Measurements from ENCODE around the gene STX16.

DNA sequence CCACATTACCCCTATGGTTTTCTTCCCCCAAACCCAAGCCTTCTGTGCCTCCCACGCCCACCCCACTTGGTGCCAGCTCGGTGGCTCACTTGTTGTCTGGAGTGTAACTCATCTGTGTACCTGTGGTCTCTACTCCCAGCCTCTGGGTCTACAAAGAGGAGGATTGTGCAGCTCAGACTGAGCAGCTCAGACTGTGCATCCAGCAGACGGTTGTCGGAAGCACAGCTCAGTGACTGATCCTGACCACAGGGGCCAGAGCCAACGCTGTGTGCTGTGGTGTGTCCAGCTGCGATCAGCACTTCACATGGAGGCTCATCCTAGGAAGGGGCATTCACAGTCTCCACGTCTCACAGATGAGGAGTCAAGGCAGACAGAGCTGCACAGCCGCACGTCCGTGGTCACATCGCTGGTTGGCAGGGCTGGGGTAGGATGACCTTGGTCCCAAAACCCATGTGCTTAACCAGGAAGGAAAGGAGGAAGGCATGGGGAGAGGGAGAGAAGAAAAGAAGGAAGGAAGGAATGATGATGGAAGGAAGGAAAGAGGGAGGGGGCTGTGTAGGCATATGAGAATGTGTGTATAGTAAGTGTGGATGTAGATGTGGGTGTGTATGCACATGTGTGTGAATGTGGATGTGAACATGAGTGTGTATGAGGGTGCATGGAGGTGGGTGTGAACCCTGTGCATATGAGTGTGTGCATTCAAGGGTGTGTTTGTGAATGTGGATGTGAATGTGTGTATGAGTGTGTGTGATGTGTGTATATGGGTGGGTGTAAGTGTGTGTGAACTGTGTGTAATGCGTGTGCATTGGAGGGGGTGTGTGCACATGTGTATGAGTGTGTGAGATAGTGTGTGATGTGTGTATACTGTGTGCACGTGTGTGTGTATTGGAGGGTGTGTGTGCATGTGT is 28.2 kb upstream of the STX16 start:
- TF ChIP-seq, protein P1, sequence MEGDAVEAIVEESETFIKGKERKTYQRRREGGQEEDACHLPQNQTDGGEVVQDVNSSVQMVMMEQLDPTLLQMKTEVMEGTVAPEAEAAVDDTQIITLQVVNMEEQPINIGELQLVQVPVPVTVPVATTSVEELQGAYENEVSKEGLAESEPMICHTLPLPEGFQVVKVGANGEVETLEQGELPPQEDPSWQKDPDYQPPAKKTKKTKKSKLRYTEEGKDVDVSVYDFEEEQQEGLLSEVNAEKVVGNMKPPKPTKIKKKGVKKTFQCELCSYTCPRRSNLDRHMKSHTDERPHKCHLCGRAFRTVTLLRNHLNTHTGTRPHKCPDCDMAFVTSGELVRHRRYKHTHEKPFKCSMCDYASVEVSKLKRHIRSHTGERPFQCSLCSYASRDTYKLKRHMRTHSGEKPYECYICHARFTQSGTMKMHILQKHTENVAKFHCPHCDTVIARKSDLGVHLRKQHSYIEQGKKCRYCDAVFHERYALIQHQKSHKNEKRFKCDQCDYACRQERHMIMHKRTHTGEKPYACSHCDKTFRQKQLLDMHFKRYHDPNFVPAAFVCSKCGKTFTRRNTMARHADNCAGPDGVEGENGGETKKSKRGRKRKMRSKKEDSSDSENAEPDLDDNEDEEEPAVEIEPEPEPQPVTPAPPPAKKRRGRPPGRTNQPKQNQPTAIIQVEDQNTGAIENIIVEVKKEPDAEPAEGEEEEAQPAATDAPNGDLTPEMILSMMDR (IDR thresholded peaks at IDR 0.05) = no peak
- no peak for TF ChIP-seq EZH2 (IDR thresholded peaks at IDR 0.05; ENCODE audit: borderline replicate concordance, insufficient read depth, low read depth, low read length, poor library complexity, severe bottlenecking)

All from B cell (primary cell).